Activated B cell treated with CpG ODN at 0.5 μM for 24 hours (primary cell): ENCODE results near the gene GDPD4. TPM values are rescaled to one million over a fixed set of nuclear protein-coding genes. Genes with fewer than 3 reads are reported as not detected.

Experiments
- ATAC-seq: fragments of 200-7000 bp; cut with Tn5 transposase; one replicate; pipeline ENCODE4 v1.10.0; 2021; ENCODE audit warnings: low read depth, mild to moderate bottlenecking, moderate library complexity
- CTCF ChIA-PET: fragments of 350-600 bp; sonication (Branson Sonifier 250); formaldehyde crosslinking; loops from one replicate; lab custom pipeline; 2021; ENCODE audit warnings: antibody characterized with exemption; lab: Charles Lee
- POLR2A ChIA-PET: fragments of 350-600 bp; sonication (Branson Sonifier 250); formaldehyde crosslinking; loops from one replicate; lab custom pipeline; 2021; ENCODE audit warnings: antibody characterized with exemption; lab: Charles Lee
- DNase-seq: peaks from one replicate; pipeline ENCODE4 v3.0.0; 2022
- H3K27ac Mint-ChIP-seq: one replicate; pipeline ENCODE4 v1.8.0; 2020; ENCODE audit warnings: mixed read lengths
- H3K27me3 Mint-ChIP-seq: one replicate; pipeline ENCODE4 v1.8.0; 2021; ENCODE audit warnings: mixed read lengths
- H3K36me3 Mint-ChIP-seq: one replicate; pipeline ENCODE4 v1.8.0; 2021; ENCODE audit warnings: low read depth, mixed read lengths
- H3K4me1 Mint-ChIP-seq: one replicate; pipeline ENCODE4 v1.8.0; 2021; ENCODE audit warnings: mixed read lengths
- H3K4me3 Mint-ChIP-seq: one replicate; pipeline ENCODE4 v1.8.0; 2020; ENCODE audit warnings: mild to moderate bottlenecking, mixed read lengths
- H3K9me3 Mint-ChIP-seq: one replicate; pipeline ENCODE4 v1.8.0; 2020; ENCODE audit warnings: mixed read lengths
- intact Hi-C: fragments of 100-400 bp; cut with micrococcal nuclease; formaldehyde crosslinking; loops from one replicate; pipeline ENCODE4 v1.15.1; 2024
- total RNA-seq: library from RNA; stranded (reverse); gene quantifications from 2 replicates; pipeline ENCODE4 v1.2.3, GENCODE V29; 2022
- TF ChIP-seq, protein P1 (sequence below): fragments of 200-600 bp; IDR thresholded peaks from one replicate; pipeline ENCODE4 v1.8.0; 2022; ENCODE audit warnings: antibody characterized with exemption, mild to moderate bottlenecking

The GDPD4 gene
- total RNA-seq, 1 donor from 2014 or later, result not detected

DNA sequence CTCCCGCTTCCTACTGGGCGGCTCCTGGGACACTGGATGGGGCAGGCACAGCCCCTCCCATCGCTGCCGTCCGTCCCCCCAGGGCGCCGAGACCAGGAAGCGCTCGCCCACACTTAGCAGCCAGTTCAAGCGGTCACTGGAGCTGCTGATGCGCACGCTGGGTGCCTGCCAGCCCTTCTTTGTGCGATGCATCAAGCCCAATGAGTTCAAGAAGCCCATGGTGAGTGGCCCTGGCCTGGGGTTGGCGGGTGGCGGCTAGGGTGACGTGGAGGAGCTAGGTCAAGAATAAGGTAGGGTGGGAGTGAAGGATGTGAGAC, 128.9 kb downstream of the GDPD4 start:
- Mint-ChIP-seq H3K9me3 (no peaks in the 10 kb centered on the region), H3K27me3 (no peaks in the 10 kb centered on the region), H3K4me3 (no peak overlapping the region), H3K27ac (no peak overlapping the region), H3K4me1 (peaks cover 15% of the 10 kb centered on the region), H3K36me3 (no peaks in the 10 kb centered on the region)
- ChIA-PET CTCF (no interaction called here), POLR2A (no interaction called here)
- TF ChIP-seq, protein P1, sequence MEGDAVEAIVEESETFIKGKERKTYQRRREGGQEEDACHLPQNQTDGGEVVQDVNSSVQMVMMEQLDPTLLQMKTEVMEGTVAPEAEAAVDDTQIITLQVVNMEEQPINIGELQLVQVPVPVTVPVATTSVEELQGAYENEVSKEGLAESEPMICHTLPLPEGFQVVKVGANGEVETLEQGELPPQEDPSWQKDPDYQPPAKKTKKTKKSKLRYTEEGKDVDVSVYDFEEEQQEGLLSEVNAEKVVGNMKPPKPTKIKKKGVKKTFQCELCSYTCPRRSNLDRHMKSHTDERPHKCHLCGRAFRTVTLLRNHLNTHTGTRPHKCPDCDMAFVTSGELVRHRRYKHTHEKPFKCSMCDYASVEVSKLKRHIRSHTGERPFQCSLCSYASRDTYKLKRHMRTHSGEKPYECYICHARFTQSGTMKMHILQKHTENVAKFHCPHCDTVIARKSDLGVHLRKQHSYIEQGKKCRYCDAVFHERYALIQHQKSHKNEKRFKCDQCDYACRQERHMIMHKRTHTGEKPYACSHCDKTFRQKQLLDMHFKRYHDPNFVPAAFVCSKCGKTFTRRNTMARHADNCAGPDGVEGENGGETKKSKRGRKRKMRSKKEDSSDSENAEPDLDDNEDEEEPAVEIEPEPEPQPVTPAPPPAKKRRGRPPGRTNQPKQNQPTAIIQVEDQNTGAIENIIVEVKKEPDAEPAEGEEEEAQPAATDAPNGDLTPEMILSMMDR, result no peak
- ATAC-seq (no peak), DNase-seq (no peak)
- intact Hi-C loops, result no loop called here

- no peaks in the 10 kb centered on the region for H3K9me3 Mint-ChIP-seq
- DNase-seq (no peak), ATAC-seq (no peak)
- H3K27me3 Mint-ChIP-seq, result no peaks in the 10 kb centered on the region
- intact Hi-C loops, result no loop called here
- POLR2A ChIA-PET, result no interaction called here
- H3K4me1 Mint-ChIP-seq, result peaks cover 15% of the 10 kb centered on the region
- TF ChIP-seq, protein P1, result no peak
- no peak overlapping the region for H3K4me3 Mint-ChIP-seq
- CTCF ChIA-PET, result no interaction called here
- H3K36me3 Mint-ChIP-seq, result no peaks in the 10 kb centered on the region
- H3K27ac Mint-ChIP-seq, result no peak overlapping the region
Observed at GRCh38 chr11:77171885-77172665, 129.4 kb downstream of the GDPD4 start.

DNA sequence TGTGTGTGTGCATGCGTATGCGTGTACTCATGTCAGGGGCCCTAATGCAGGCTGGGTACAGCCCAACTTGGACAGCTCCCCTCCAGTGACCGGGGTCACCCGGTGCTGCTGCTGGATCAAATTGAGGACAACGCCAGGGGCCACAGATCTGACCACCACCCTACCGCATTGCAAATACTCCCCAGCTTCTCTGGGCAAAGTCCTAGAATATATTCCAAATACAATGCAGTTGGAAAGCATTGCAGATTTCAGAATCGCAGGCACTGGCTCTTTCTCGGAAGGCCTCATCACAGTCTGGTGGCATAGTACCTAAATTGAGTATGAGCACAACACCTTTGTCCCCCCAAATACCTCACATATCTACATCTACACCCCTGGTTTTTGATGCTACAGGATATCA, 130.2 kb downstream of the GDPD4 start:
- TF ChIP-seq, protein P1, result no peak
- Mint-ChIP-seq H3K36me3 (no peaks in the 10 kb centered on the region), H3K27ac (no peak overlapping the region), H3K4me1 (peaks cover 11% of the 10 kb centered on the region), H3K9me3 (no peaks in the 10 kb centered on the region), H3K4me3 (no peak overlapping the region), H3K27me3 (no peaks in the 10 kb centered on the region)
- ATAC-seq, result no peak
- ChIA-PET POLR2A (no interaction called here), CTCF (no interaction called here)
- intact Hi-C loops, result no loop called here
- no peak for DNase-seq

- POLR2A ChIA-PET, result no interaction called here
- Mint-ChIP-seq H3K4me1 (no peaks in the 10 kb centered on the region), H3K36me3 (no peaks in the 10 kb centered on the region), H3K9me3 (no peaks in the 10 kb centered on the region), H3K27me3 (no peaks in the 10 kb centered on the region), H3K27ac (no peak overlapping the region), H3K4me3 (no peak overlapping the region)
- CTCF ChIA-PET, result no interaction called here
- ATAC-seq (no peak), DNase-seq (no peak)
- TF ChIP-seq, protein P1, result no peak
- intact Hi-C loops, result no loop called here
Observed at GRCh38 chr11:77170107-77170506, 131.4 kb downstream of the GDPD4 start.

DNA sequence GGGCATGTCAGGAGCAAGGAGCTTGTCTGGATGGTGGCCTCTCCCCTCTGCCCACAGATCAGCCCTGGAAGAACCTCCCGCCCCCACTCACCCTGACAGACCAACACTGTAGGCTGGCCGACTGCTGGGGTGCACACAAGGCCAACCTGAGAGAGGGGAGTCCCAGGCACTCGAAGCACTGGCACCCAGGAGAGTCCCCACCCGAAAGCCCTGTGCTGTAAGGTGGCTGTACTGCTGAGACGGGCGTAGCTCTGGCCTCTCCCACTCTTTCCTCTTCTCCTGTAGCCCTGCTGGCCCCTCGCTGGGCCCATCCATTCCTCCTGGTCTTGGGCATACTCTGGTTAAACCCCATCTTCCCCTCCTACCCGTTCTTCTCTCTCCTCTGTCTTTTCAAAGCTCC, 133.7 kb downstream of the GDPD4 start:
- Mint-ChIP-seq H3K9me3 (no peaks in the 10 kb centered on the region), H3K27ac (no peak overlapping the region), H3K36me3 (no peaks in the 10 kb centered on the region), H3K4me3 (no peak overlapping the region), H3K4me1 (no peaks in the 10 kb centered on the region), H3K27me3 (no peaks in the 10 kb centered on the region)
- intact Hi-C loops, result no loop called here
- TF ChIP-seq, protein P1, result no peak
- POLR2A ChIA-PET, result no interaction called here
- CTCF ChIA-PET, result no interaction called here
- DNase-seq (no peak), ATAC-seq (no peak)
